GM12878 (cell line): ENCODE results near the gene RBM4.

ENCODE experiments used
- CTCF ChIP-seq, 3 experiments: IDR thresholded peaks in 2 of 3; conservative IDR thresholded peaks in 1 of 3; 2 replicates each; pipeline ENCODE4 v1.5.1; 2011; ENCODE audit warnings: low read depth in 3 of 3, low read length in 3 of 3, mild to moderate bottlenecking in 3 of 3, control low read depth in 2 of 3, moderate library complexity in 2 of 3, inconsistent platforms in 1 of 3, mixed read lengths in 1 of 3; ENCODE audit not compliant: control insufficient read depth in 2 of 3, insufficient read depth in 1 of 3; ENCODE audit errors: extremely low read depth in 1 of 3
- E2F4 ChIP-seq: IDR thresholded peaks from 2 replicates; pipeline ENCODE4 v1.6.1; 2012; ENCODE audit warnings: low read depth, low read length, improper control_type of control experiment
- ESRRA ChIP-seq: IDR thresholded peaks from 2 replicates; pipeline ENCODE4 v1.6.1; 2012; ENCODE audit warnings: mild to moderate bottlenecking, low read length, improper control_type of control experiment
- EZH2 ChIP-seq: IDR thresholded peaks from 2 replicates; pipeline ENCODE4 v1.6.1; 2012; ENCODE audit warnings: low read depth, mild to moderate bottlenecking, control low read depth, inconsistent platforms, low read length, borderline replicate concordance; ENCODE audit not compliant: control insufficient read depth
- NFYA ChIP-seq: IDR thresholded peaks from 2 replicates; pipeline ENCODE4 v1.6.1; 2011; ENCODE audit warnings: low read depth, mild to moderate bottlenecking, low read length, improper control_type of control experiment, borderline replicate concordance
- PAX5 ChIP-seq: IDR thresholded peaks from 2 replicates; pipeline ENCODE4 v1.6.1; 2011; ENCODE audit warnings: low read depth, low read length, borderline replicate concordance
- POLR2A ChIP-seq: IDR thresholded peaks from 2 replicates; pipeline ENCODE4 v1.6.1; 2011; ENCODE audit warnings: low read depth, mild to moderate bottlenecking, low read length
- POU2F2 ChIP-seq: IDR thresholded peaks from 3 replicates; pipeline ENCODE4 v1.6.1; 2011; ENCODE audit warnings: low read depth, mild to moderate bottlenecking, low read length, borderline replicate concordance
- REST ChIP-seq: IDR thresholded peaks from 2 replicates; pipeline ENCODE4 v1.6.1; 2012; ENCODE audit warnings: mild to moderate bottlenecking, low read depth, low read length
- SREBF2 ChIP-seq: IDR thresholded peaks from 2 replicates; pipeline ENCODE4 v1.6.1; 2012; ENCODE audit warnings: mild to moderate bottlenecking, low read length
- SUZ12 ChIP-seq: fragments of 200-600 bp; sonication (generic); IDR thresholded peaks from one replicate; pipeline ENCODE4 v1.6.1; 2018; ENCODE audit warnings: antibody characterized with exemption, mild to moderate bottlenecking; ENCODE audit not compliant: unreplicated experiment
- TCF7 ChIP-seq: IDR thresholded peaks from 2 replicates; pipeline ENCODE4 v1.6.1; 2014; ENCODE audit warnings: antibody characterized with exemption, borderline replicate concordance
- YY1 ChIP-seq: IDR thresholded peaks from 2 replicates; pipeline ENCODE4 v1.6.1; 2011; ENCODE audit warnings: low read depth, mild to moderate bottlenecking, low read length
- ZBTB40 ChIP-seq: fragments of 450-650 bp; IDR thresholded peaks from 2 replicates; pipeline ENCODE4 v1.6.1; 2016; ENCODE audit warnings: mild to moderate bottlenecking, moderate library complexity, borderline replicate concordance

GRCh38 chr11:66676931-66677598 is 38.6 kb downstream of the RBM4 start:
- TF ChIP-seq PAX5 (no peak), CTCF (IDR thresholded peaks at IDR 0.05 in 2 of 3, conservative IDR thresholded peaks at IDR 0.05 in 1 of 3; ENCODE audit: control insufficient read depth in 2 of 3, extremely low read depth in 1 of 3, insufficient read depth in 1 of 3, low read depth in 3 of 3, low read length in 3 of 3) (no peak), EZH2 (no peak), NFYA (no peak), ESRRA (no peak), E2F4 (no peak), POU2F2 (no peak), SUZ12 (no peak), REST (no peak), YY1 (no peak), TCF7 (no peak), ZBTB40 (no peak), SREBF2 (no peak), POLR2A (no peak)
